DND-41 (cell line): ENCODE results near the gene OVCH1.

ENCODE experiments used
- EZH2 ChIP-seq: IDR thresholded peaks from 3 replicates; pipeline ENCODE4 v1.6.1; 2012; ENCODE audit warnings: borderline replicate concordance, low read depth, mild to moderate bottlenecking, moderate library complexity, low read length, inconsistent platforms; ENCODE audit not compliant: severe bottlenecking
- TF ChIP-seq, protein P1 (sequence below): IDR thresholded peaks from 2 replicates; pipeline ENCODE4 v1.5.1; 2012; ENCODE audit warnings: borderline replicate concordance, low read length, moderate library complexity, mild to moderate bottlenecking; ENCODE audit not compliant: poor library complexity, severe bottlenecking; ENCODE audit errors: extremely low read depth

GRCh38 chr12:29543036-29543435 lies 45.5 kb upstream of the OVCH1 start:
- no peak for TF ChIP-seq EZH2
- TF ChIP-seq, protein P1, sequence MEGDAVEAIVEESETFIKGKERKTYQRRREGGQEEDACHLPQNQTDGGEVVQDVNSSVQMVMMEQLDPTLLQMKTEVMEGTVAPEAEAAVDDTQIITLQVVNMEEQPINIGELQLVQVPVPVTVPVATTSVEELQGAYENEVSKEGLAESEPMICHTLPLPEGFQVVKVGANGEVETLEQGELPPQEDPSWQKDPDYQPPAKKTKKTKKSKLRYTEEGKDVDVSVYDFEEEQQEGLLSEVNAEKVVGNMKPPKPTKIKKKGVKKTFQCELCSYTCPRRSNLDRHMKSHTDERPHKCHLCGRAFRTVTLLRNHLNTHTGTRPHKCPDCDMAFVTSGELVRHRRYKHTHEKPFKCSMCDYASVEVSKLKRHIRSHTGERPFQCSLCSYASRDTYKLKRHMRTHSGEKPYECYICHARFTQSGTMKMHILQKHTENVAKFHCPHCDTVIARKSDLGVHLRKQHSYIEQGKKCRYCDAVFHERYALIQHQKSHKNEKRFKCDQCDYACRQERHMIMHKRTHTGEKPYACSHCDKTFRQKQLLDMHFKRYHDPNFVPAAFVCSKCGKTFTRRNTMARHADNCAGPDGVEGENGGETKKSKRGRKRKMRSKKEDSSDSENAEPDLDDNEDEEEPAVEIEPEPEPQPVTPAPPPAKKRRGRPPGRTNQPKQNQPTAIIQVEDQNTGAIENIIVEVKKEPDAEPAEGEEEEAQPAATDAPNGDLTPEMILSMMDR = no peak
